ENCODE results near the gene FAM185A. TPM values are rescaled to one million over a fixed set of nuclear protein-coding genes. Genes with fewer than 3 reads are reported as not detected.

The FAM185A gene
- total and polyA plus RNA-seq, 12 donors = 3.7 to 12.4 (median 7.4) TPM

DNA sequence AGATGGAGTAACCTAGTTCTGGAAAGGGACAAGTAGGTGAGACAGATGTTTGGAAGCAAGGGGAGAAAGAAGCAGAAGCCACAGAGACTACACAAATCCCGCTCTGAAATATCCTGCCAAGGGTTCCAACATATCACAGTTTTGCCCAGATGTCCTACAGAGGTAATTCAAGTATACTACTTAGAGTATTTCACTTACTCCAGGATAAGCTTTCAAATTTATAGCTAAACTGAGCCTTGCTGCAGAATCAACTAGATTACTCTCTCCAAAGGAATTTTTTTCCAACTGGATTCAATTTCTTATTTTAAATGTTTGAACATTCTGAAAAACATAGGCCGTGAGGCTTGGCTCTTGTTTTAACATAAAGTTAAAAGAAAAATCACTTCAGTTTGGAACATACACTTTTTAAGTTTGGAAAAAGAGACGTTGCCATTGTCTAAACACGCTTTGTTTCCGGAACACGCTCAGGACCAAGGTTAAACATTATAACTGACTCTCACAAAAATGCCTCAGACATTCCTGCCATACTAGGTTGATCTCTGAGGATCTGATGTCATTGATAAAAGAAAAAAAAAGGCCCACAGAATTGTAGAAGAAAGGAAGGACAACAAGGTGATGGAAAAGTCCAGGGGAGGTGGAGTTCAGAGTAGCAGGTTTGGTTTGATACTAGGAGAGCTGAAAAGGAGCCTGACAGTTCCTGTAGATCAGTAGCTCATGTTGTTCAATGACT, 74.8 kb downstream of the FAM185A start:
- DNase-seq = no peak
- TF ChIP-seq CTCF (IDR thresholded peaks at IDR 0.05) = no peak
- Histone ChIP-seq H3K36me3 (peaks cover 0 to 16% (median 0%) of the 10 kb centered on the region in 9 donors), H3K27ac (no peak overlapping the region), H3K4me1 (peaks cover 0 to 6% (median 0%) of the 10 kb centered on the region in 9 donors), H3K4me3 (no peak overlapping the region), H3K27me3 (no peaks in the 10 kb centered on the region), H3K9me3 (peaks cover 0 to 5% (median 0%) of the 10 kb centered on the region in 11 donors)
- intact Hi-C loops (cut with DNase I) = no loop called here
- WGBS, 2 donors = 95% methylated on average over 6 of the region's 6 CpGs
- ATAC-seq = no peak

DNA sequence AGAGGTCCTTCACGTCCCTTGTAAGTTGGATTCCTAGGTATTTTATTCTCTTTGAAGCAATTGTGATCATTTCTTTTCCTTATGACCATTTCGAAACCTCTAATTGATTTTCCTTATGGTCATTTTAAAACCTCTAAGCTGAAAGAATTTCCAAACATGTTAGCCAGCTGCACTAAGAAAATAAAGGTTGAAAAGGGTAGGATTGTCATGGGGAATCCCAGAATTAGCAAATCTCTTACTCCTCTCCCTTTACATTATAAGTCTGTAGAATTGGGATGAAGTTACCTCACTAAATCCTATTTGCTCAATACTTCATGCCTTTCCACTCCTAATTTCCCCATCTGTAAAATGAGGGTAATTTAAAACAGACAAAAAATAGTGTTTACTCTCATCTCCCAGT, 79.5 kb downstream of the FAM185A start:
- WGBS, 2 donors = 69 to 78% methylated on average over 2 of the region's 2 CpGs
- ATAC-seq (no peak), DNase-seq (no peak)
- TF ChIP-seq CTCF (IDR thresholded peaks at IDR 0.05) = no peak
- peaks cover 0 to 5% (median 0%) of the 10 kb centered on the region in 11 donors for H3K9me3 ChIP-seq
- intact Hi-C loops (cut with DNase I) = no loop called here
- no peak overlapping the region for H3K4me3 ChIP-seq
- H3K27ac ChIP-seq = no peak overlapping the region
- H3K4me1 ChIP-seq = peaks cover 0 to 20% (median 0%) of the 10 kb centered on the region in 9 donors
- peaks cover 0 to 26% (median 0%) of the 10 kb centered on the region in 9 donors for H3K36me3 ChIP-seq
- H3K27me3 ChIP-seq = no peaks in the 10 kb centered on the region

DNA sequence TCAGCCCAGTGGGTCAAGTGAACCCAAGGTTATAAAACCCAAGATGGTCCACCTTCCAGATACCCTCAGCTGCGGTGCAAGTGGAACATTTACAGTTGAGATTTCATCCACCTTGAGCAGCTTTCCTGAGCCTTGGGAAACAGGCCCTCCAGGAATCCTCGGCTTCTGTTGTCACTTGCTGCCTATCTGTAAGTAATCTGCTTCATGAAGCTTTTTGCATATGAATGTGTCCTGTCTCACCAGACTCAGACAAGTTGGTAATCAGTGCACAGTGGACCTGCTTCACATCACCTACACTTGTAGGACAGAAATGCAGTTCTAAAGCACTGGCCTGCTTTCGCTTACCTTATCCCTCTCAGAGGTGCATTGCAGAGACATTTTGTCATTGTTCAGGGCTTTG, 80.3 kb downstream of the FAM185A start:
- peaks cover 0 to 5% (median 0%) of the 10 kb centered on the region in 11 donors for H3K9me3 ChIP-seq
- H3K36me3 ChIP-seq = peaks cover 0 to 26% (median 0%) of the 10 kb centered on the region in 9 donors
- intact Hi-C loops (cut with DNase I) = no loop called here
- no peak for TF ChIP-seq CTCF (IDR thresholded peaks at IDR 0.05)
- H3K4me1 ChIP-seq = peaks cover 0 to 20% (median 0%) of the 10 kb centered on the region in 9 donors
- H3K27ac ChIP-seq = no peak overlapping the region
- no peaks in the 10 kb centered on the region for H3K27me3 ChIP-seq
- H3K4me3 ChIP-seq = no peak overlapping the region
- no peak for ATAC-seq
- DNase-seq = no peak
- WGBS, 2 donors = 83 to 89% methylated on average over 3 of the region's 3 CpGs

GRCh38 chr7:102830197-102830596, 81.4 kb downstream of the FAM185A start:
- H3K36me3 ChIP-seq = peaks cover 0 to 26% (median 0%) of the 10 kb centered on the region in 9 donors
- TF ChIP-seq CTCF (IDR thresholded peaks at IDR 0.05) = no peak
- intact Hi-C loops (cut with DNase I) = no loop called here
- ATAC-seq (no peak), DNase-seq (no peak)
- peaks cover 0 to 20% (median 0%) of the 10 kb centered on the region in 9 donors for H3K4me1 ChIP-seq
- 87 to 94% methylated on average over 2 of the region's 2 CpGs for WGBS, 2 donors
- no peak overlapping the region for H3K27ac ChIP-seq
- H3K4me3 ChIP-seq = no peak overlapping the region
- no peaks in the 10 kb centered on the region for H3K27me3 ChIP-seq
- H3K9me3 ChIP-seq = peaks cover 0 to 5% (median 0%) of the 10 kb centered on the region in 11 donors
